Adrenal gland (tissue), 5 donors: ENCODE data around the gene KCNK18.

Source experiments
- POLR2A ChIP-seq, 2 donors: fragments of 450-650 bp; IDR thresholded peaks; one replicate each; pipeline ENCODE4 v1.6.1; 2017; ENCODE audit warnings: antibody characterized with exemption in 2 of 2, mild to moderate bottlenecking in 2 of 2, moderate library complexity in 1 of 2
- TF ChIP-seq, protein P1 (sequence below), 6 experiments: fragments of 450-650 bp in 4 of 6; fragments of 200-600 bp in 2 of 6; sonication (generic) in 1 of 6; IDR thresholded peaks; 1 replicate in 5 of 6; 2 replicates in 1 of 6; pipeline versions ENCODE4 v1.5.1 to v1.8.0; 2016 to 2021; ENCODE audit warnings: antibody characterized with exemption in 6 of 6, mild to moderate bottlenecking in 2 of 6, moderate library complexity in 1 of 6
- donor health status: DM: no; HTN: no; CAD: no.

DNA sequence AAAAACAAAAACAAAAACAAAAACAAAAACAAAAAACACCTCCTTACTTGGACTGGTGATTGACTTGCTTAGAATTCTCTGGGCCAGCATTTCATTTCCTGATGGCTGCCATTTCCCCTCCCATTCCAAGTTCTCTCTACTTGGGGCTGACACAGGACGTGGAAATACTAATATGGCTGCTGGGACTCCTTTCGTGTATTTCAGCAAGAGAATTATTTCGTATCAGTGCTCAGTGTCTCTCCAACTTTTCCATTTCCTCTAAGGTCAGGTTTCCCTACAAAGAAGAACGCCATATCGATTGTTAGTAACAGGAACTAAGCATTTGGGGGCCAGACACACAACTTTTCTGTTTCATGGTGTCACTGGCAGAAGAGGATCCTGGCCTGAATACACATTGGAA, 36.7 kb upstream of the KCNK18 start:
- TF ChIP-seq, protein P1, sequence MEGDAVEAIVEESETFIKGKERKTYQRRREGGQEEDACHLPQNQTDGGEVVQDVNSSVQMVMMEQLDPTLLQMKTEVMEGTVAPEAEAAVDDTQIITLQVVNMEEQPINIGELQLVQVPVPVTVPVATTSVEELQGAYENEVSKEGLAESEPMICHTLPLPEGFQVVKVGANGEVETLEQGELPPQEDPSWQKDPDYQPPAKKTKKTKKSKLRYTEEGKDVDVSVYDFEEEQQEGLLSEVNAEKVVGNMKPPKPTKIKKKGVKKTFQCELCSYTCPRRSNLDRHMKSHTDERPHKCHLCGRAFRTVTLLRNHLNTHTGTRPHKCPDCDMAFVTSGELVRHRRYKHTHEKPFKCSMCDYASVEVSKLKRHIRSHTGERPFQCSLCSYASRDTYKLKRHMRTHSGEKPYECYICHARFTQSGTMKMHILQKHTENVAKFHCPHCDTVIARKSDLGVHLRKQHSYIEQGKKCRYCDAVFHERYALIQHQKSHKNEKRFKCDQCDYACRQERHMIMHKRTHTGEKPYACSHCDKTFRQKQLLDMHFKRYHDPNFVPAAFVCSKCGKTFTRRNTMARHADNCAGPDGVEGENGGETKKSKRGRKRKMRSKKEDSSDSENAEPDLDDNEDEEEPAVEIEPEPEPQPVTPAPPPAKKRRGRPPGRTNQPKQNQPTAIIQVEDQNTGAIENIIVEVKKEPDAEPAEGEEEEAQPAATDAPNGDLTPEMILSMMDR (IDR thresholded peaks at IDR 0.05), result no peak
- TF ChIP-seq POLR2A (IDR thresholded peaks at IDR 0.05), result no peak
